H9 (cell line): ENCODE measurements around the gene GCGR. TPM values are rescaled to one million over a fixed set of nuclear protein-coding genes. Genes with fewer than 3 reads are reported as not detected.

Experiments
- DNase-seq: peaks from one replicate; pipeline ENCODE4 v3.0.0-alpha.2; 2017
- H2AFZ ChIP-seq: one replicate; pipeline ENCODE4 v1.6.1; 2013; ENCODE audit warnings: mild to moderate bottlenecking, low read length, control low read depth, moderate library complexity
- H2AK5ac ChIP-seq: 2 replicates; pipeline ENCODE4 v1.6.1; 2013; ENCODE audit warnings: low read length, control low read depth, mixed read lengths; ENCODE audit not compliant: insufficient read length
- H2BK120ac ChIP-seq: one replicate; pipeline ENCODE4 v1.6.1; 2013; ENCODE audit warnings: low read depth, mild to moderate bottlenecking, low read length, control low read depth, inconsistent platforms; ENCODE audit not compliant: poor library complexity, severe bottlenecking
- H2BK12ac ChIP-seq: 2 replicates; pipeline ENCODE4 v1.6.1; 2013; ENCODE audit warnings: low read length, control low read depth, mixed read lengths, low read depth; ENCODE audit not compliant: insufficient read length
- H2BK15ac ChIP-seq: 2 replicates; pipeline ENCODE4 v1.6.1; 2013; ENCODE audit warnings: low read depth, low read length, control low read depth
- H2BK20ac ChIP-seq: one replicate; pipeline ENCODE4 v1.6.1; 2013; ENCODE audit warnings: low read depth, mild to moderate bottlenecking, low read length, control low read depth, inconsistent platforms; ENCODE audit not compliant: poor library complexity, severe bottlenecking
- H2BK5ac ChIP-seq: 2 replicates; pipeline ENCODE4 v1.6.1; 2013; ENCODE audit warnings: low read length, control low read depth, mixed read lengths; ENCODE audit not compliant: insufficient read length
- H3K14ac ChIP-seq: 2 replicates; pipeline ENCODE4 v1.6.1; 2013; ENCODE audit warnings: low read length, control low read depth; ENCODE audit not compliant: insufficient read depth
- H3K18ac ChIP-seq: 2 replicates; pipeline ENCODE4 v1.6.1; 2013; ENCODE audit warnings: low read depth, mild to moderate bottlenecking, mixed read lengths, low read length, control low read depth; ENCODE audit not compliant: insufficient read length
- H3K23ac ChIP-seq: 2 replicates; pipeline ENCODE4 v1.6.1; 2013; ENCODE audit warnings: low read length, control low read depth, mixed read lengths, low read depth; ENCODE audit not compliant: insufficient read length
- H3K23me2 ChIP-seq: 2 replicates; pipeline ENCODE4 v1.6.1; 2013; ENCODE audit warnings: low read depth, mild to moderate bottlenecking, mixed read lengths, low read length, control low read depth; ENCODE audit not compliant: insufficient read length, poor library complexity, severe bottlenecking
- H3K27ac ChIP-seq: 2 replicates; pipeline ENCODE4 v1.5.1; 2013; ENCODE audit warnings: low read length, control low read depth, mixed read lengths, low read depth; ENCODE audit not compliant: insufficient read length
- H3K27me3 ChIP-seq: 2 replicates; pipeline ENCODE4 v1.6.1; 2013; ENCODE audit warnings: low read length, control low read depth, inconsistent platforms; ENCODE audit not compliant: insufficient read depth
- H3K4ac ChIP-seq: 2 replicates; pipeline ENCODE4 v1.6.1; 2013; ENCODE audit warnings: low read depth, mild to moderate bottlenecking, control low read depth, inconsistent platforms, low read length, moderate library complexity
- H3K4me1 ChIP-seq: 2 replicates; pipeline ENCODE4 v1.6.1; 2013; ENCODE audit warnings: low read length, control low read depth, inconsistent platforms; ENCODE audit not compliant: insufficient read depth
- H3K4me2 ChIP-seq: 2 replicates; pipeline ENCODE4 v1.6.1; 2013; ENCODE audit warnings: low read length, control low read depth, mixed read lengths; ENCODE audit not compliant: insufficient read length, insufficient read depth
- H3K56ac ChIP-seq: 2 replicates; pipeline ENCODE4 v1.6.1; 2013; ENCODE audit warnings: low read depth, mild to moderate bottlenecking, mixed read lengths, low read length, control low read depth; ENCODE audit not compliant: insufficient read length
- H3K79me1 ChIP-seq: 2 replicates; pipeline ENCODE4 v1.6.1; 2013; ENCODE audit warnings: low read depth, mild to moderate bottlenecking, moderate library complexity, low read length, control low read depth, inconsistent platforms; ENCODE audit not compliant: insufficient read depth, poor library complexity, severe bottlenecking
- H3K79me2 ChIP-seq: 2 replicates; pipeline ENCODE4 v1.6.1; 2013; ENCODE audit warnings: low read length, control low read depth, inconsistent platforms; ENCODE audit not compliant: insufficient read depth
- H3K9ac ChIP-seq: 2 replicates; pipeline ENCODE4 v1.6.1; 2013; ENCODE audit warnings: low read length, control low read depth, mixed read lengths; ENCODE audit not compliant: insufficient read length; ENCODE audit errors: extremely low read depth
- H3K9me3 ChIP-seq: one replicate; pipeline ENCODE4 v1.6.1; 2013; ENCODE audit warnings: low read depth, low read length, inconsistent platforms; ENCODE audit not compliant: control insufficient read depth
- H3T11ph ChIP-seq: one replicate; pipeline ENCODE4 v1.6.1; 2013; ENCODE audit warnings: mild to moderate bottlenecking, low read length, control low read depth, inconsistent platforms
- H4K20me1 ChIP-seq: one replicate; pipeline ENCODE4 v1.6.1; 2013; ENCODE audit not compliant: control insufficient read depth, insufficient read length, insufficient read depth
- H4K5ac ChIP-seq: 2 replicates; pipeline ENCODE4 v1.6.1; 2013; ENCODE audit warnings: low read depth, mild to moderate bottlenecking, mixed read lengths, low read length, control low read depth; ENCODE audit not compliant: insufficient read length
- H4K8ac ChIP-seq: replicated peaks from 2 replicates; pipeline ENCODE4 v1.6.1; 2013; ENCODE audit warnings: low read length, control low read depth, mixed read lengths, low read depth; ENCODE audit not compliant: insufficient read length
- H4K91ac ChIP-seq: 2 replicates; pipeline ENCODE4 v1.6.1; 2013; ENCODE audit warnings: low read depth, mild to moderate bottlenecking, moderate library complexity, mixed read lengths, low read length, control low read depth; ENCODE audit not compliant: insufficient read length
- H3K27ac Mint-ChIP-seq, 3 experiments: 2 replicates in 2 of 3; 3 replicates in 1 of 3; pipeline ENCODE4 v1.8.0; 2020 to 2021; ENCODE audit warnings: mixed read lengths in 3 of 3, mild to moderate bottlenecking in 1 of 3, moderate library complexity in 1 of 3
- H3K27me3 Mint-ChIP-seq: 2 replicates; pipeline ENCODE4 v1.8.0; 2021; ENCODE audit warnings: low read depth, mild to moderate bottlenecking, moderate library complexity, mixed read lengths
- H3K36me3 Mint-ChIP-seq, 3 experiments: 2 replicates in 2 of 3; 3 replicates in 1 of 3; pipeline ENCODE4 v1.8.0; 2020 to 2021; ENCODE audit warnings: low read depth in 3 of 3, mixed read lengths in 3 of 3; ENCODE audit not compliant: insufficient read depth in 1 of 3
- H3K4me1 Mint-ChIP-seq, 2 experiments: 2 replicates each; pipeline ENCODE4 v1.8.0; 2020; ENCODE audit warnings: mixed read lengths in 2 of 2
- H3K4me3 Mint-ChIP-seq, 2 experiments: 2 replicates in 1 of 2; 3 replicates in 1 of 2; pipeline ENCODE4 v1.8.0; 2020 to 2021; ENCODE audit warnings: mild to moderate bottlenecking in 2 of 2, mixed read lengths in 2 of 2, moderate library complexity in 1 of 2
- H3K9me3 Mint-ChIP-seq, 2 experiments: 2 replicates in 1 of 2; 3 replicates in 1 of 2; pipeline ENCODE4 v1.8.0; 2020; ENCODE audit warnings: mild to moderate bottlenecking in 2 of 2, mixed read lengths in 2 of 2, moderate library complexity in 1 of 2
- CTCF ChIP-seq: fragments of 200-600 bp; sonication (generic); conservative IDR thresholded peaks from 3 replicates; pipeline ENCODE4 v1.8.0; 2021; ENCODE audit warnings: antibody characterized with exemption, mild to moderate bottlenecking
- WGBS: extraction: QIAGEN DNeasy Blood & Tissue Kit; methylation state at CpG from one replicate; pipeline ENCODE4 v1.1.7; 2013; ENCODE audit warnings: missing lambda C conversion rate, low lambda C conversion rate, mixed read lengths; ENCODE audit not compliant: insufficient read length; ENCODE audit errors: extremely low coverage; 5-methylcytosine and 5-hydroxymethylcytosine counted together
- total RNA-seq: library from RNA; stranded (reverse); gene quantifications from 2 replicates; pipeline ENCODE4 v1.2.1, GENCODE V29; 2021

The GCGR gene
- total RNA-seq, 1 experiment from 2014 or later: 0.24 TPM

- no peak overlapping the region for H3T11ph ChIP-seq
- no peak overlapping the region for H3K4ac ChIP-seq
- peaks cover 65% of the 10 kb centered on the region for H3K27me3 Mint-ChIP-seq
- H3K14ac ChIP-seq: no peak overlapping the region
- no peak overlapping the region for H2AK5ac ChIP-seq
- H3K27ac ChIP-seq: no peak overlapping the region
- H3K4me1 Mint-ChIP-seq: peaks cover 0 to 6% of the 10 kb centered on the region in 2 experiments; a peak in 1 of 4 replicates
- DNase-seq: no peak
- H2BK5ac ChIP-seq: no peak overlapping the region
- H3K18ac ChIP-seq: no peak overlapping the region
- H3K4me1 ChIP-seq: no peaks in the 10 kb centered on the region
- H3K23ac ChIP-seq: no peak overlapping the region
- peaks cover 32% of the 10 kb centered on the region for H3K27me3 ChIP-seq
- WGBS: no CpG with 5 or more reads among the region's 9 CpGs
- H3K9ac ChIP-seq: no peak overlapping the region
- H3K4me2 ChIP-seq: no peak overlapping the region
- no peak overlapping the region for H4K8ac ChIP-seq
- H3K9me3 Mint-ChIP-seq: peaks cover 10 to 17% of the 10 kb centered on the region in 2 experiments
- H4K20me1 ChIP-seq: no peaks in the 10 kb centered on the region
- no peak overlapping the region for H4K5ac ChIP-seq
- no peak overlapping the region for H3K27ac Mint-ChIP-seq
- H3K79me2 ChIP-seq: no peaks in the 10 kb centered on the region
- H2BK20ac ChIP-seq: no peak overlapping the region
- no peak overlapping the region for H3K56ac ChIP-seq
- no peak for TF ChIP-seq CTCF
- no peak overlapping the region for H2BK120ac ChIP-seq
- no peaks in the 10 kb centered on the region for H3K9me3 ChIP-seq
- no peak overlapping the region for H2AFZ ChIP-seq
- peaks cover 6% of the 10 kb centered on the region for H3K23me2 ChIP-seq
- no peak overlapping the region for H3K4me3 Mint-ChIP-seq
- H3K36me3 Mint-ChIP-seq: peaks cover 0 to 3% (median 0%) of the 10 kb centered on the region in 3 experiments; a peak in 2 of 7 replicates
- no peak overlapping the region for H2BK12ac ChIP-seq
- H2BK15ac ChIP-seq: no peak overlapping the region
- no peaks in the 10 kb centered on the region for H3K79me1 ChIP-seq
- H4K91ac ChIP-seq: no peak overlapping the region
Measured at GRCh38 chr17:81801327-81801726, 2.6 kb upstream of the GCGR start.
